H1 (cell line): ENCODE data around the gene ZNF100. TPM values are rescaled to one million over a fixed set of nuclear protein-coding genes. Genes with fewer than 3 reads are reported as not detected.
A peak's percentile ranks its signal among the peaks of the same experiment; 100 is the strongest.

ENCODE experiments used
- CTBP2 ChIP-seq: IDR thresholded peaks from 2 replicates; pipeline ENCODE4 v1.7.0; 2011; ENCODE audit warnings: borderline replicate concordance, mild to moderate bottlenecking, moderate library complexity, mixed read lengths, low read length; ENCODE audit not compliant: insufficient read depth, insufficient read length
- EZH2 ChIP-seq: fragments of 200-600 bp; sonication (generic); IDR thresholded peaks from 2 replicates; pipeline ENCODE4 v1.7.1; 2012; ENCODE audit warnings: low read depth, mild to moderate bottlenecking, moderate library complexity, low read length, inconsistent platforms; ENCODE audit not compliant: severe bottlenecking
- NANOG ChIP-seq: IDR thresholded peaks from 2 replicates; pipeline ENCODE4 v1.6.1; 2011; ENCODE audit warnings: low read length, low read depth, mild to moderate bottlenecking, inconsistent platforms; ENCODE audit not compliant: insufficient read depth, poor library complexity, severe bottlenecking
- NRF1 ChIP-seq: IDR thresholded peaks from 2 replicates; pipeline ENCODE4 v1.6.1; 2011; ENCODE audit warnings: mild to moderate bottlenecking, low read depth, low read length, improper control_type of control experiment
- POLR2AphosphoS5 ChIP-seq: IDR thresholded peaks from 2 replicates; pipeline ENCODE4 v1.6.1; 2011; ENCODE audit warnings: low read depth, low read length
- POU5F1 ChIP-seq: IDR thresholded peaks from 2 replicates; pipeline ENCODE4 v1.6.1; 2011; ENCODE audit warnings: low read depth, mild to moderate bottlenecking, low read length, moderate library complexity
- SP2 ChIP-seq: IDR thresholded peaks from 2 replicates; pipeline ENCODE4 v1.6.1; 2012; ENCODE audit warnings: mild to moderate bottlenecking, low read length, inconsistent platforms
- SUZ12 ChIP-seq: fragments of 200-600 bp; sonication (generic); IDR thresholded peaks from 2 replicates; pipeline ENCODE4 v1.6.1; 2012; ENCODE audit warnings: mild to moderate bottlenecking, inconsistent platforms, low read length, moderate library complexity, mixed read lengths
- TAF1 ChIP-seq: IDR thresholded peaks from 2 replicates; pipeline ENCODE4 v1.6.1; 2011; ENCODE audit warnings: mild to moderate bottlenecking, low read depth, low read length
- TCF12 ChIP-seq: IDR thresholded peaks from 2 replicates; pipeline ENCODE4 v1.6.1; 2011; ENCODE audit warnings: low read depth, mild to moderate bottlenecking, low read length
- polyA plus RNA-seq, 7 experiments: library from polyadenylated mRNA; depleted of rRNA in 3 of 7; stranded (reverse) in 5 of 7; unstranded in 2 of 7; fragments of >200 nt in 5 of 7; fragments of 200-250 nt in 2 of 7; gene quantifications; 1 replicate in 5 of 7; 2 replicates in 1 of 7; 4 replicates in 1 of 7; pipeline versions ENCODE4 v1.2.1 to v1.2.3, GENCODE V29; 2011 to 2013; ENCODE audit warnings: missing spikeins in 2 of 7, mixed read lengths in 2 of 7
- total RNA-seq: library from RNA; stranded (reverse); fragmentation: NEBNext Ultra II Directional; extraction: Animal tissue kit (Norgen Biotek cat#: 25700); gene quantifications from 2 replicates; pipeline ENCODE4 v1.2.1, GENCODE V29; 2021
- TF ChIP-seq, protein P1 (sequence below): IDR thresholded peaks from 2 replicates; pipeline ENCODE4 v1.6.1; 2012; ENCODE audit warnings: low read length, inconsistent platforms
- TF ChIP-seq, protein P2 (sequence below), 3 experiments: IDR thresholded peaks; 1 replicate in 2 of 3; 2 replicates in 1 of 3; pipeline versions ENCODE4 v1.5.1 to v1.6.1; 2011; ENCODE audit warnings: low read length in 3 of 3, mild to moderate bottlenecking in 3 of 3, inconsistent platforms in 2 of 3, low read depth in 1 of 3, moderate library complexity in 1 of 3; ENCODE audit not compliant: insufficient read depth in 1 of 3; ENCODE audit errors: control extremely low read depth in 1 of 3

The ZNF100 gene
- total and polyA plus RNA-seq, 2 of the 8 experiments (the other 6 are each of a cell fraction or from before 2014, with no cell fraction given): 4.9 to 30.8 TPM

- TF ChIP-seq TAF1 (no peak), POLR2AphosphoS5 (no peak), TCF12 (no peak), CTBP2 (no peak), POU5F1 (peak; percentile 75; the same call in 1 of the 2 replicates), NANOG (peak; percentile 75), EZH2 (no peak), SP2 (no peak), SUZ12 (no peak), NRF1 (no peak)
- TF ChIP-seq, protein P1, sequence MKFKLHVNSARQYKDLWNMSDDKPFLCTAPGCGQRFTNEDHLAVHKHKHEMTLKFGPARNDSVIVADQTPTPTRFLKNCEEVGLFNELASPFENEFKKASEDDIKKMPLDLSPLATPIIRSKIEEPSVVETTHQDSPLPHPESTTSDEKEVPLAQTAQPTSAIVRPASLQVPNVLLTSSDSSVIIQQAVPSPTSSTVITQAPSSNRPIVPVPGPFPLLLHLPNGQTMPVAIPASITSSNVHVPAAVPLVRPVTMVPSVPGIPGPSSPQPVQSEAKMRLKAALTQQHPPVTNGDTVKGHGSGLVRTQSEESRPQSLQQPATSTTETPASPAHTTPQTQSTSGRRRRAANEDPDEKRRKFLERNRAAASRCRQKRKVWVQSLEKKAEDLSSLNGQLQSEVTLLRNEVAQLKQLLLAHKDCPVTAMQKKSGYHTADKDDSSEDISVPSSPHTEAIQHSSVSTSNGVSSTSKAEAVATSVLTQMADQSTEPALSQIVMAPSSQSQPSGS: no peak
- TF ChIP-seq, protein P2, sequence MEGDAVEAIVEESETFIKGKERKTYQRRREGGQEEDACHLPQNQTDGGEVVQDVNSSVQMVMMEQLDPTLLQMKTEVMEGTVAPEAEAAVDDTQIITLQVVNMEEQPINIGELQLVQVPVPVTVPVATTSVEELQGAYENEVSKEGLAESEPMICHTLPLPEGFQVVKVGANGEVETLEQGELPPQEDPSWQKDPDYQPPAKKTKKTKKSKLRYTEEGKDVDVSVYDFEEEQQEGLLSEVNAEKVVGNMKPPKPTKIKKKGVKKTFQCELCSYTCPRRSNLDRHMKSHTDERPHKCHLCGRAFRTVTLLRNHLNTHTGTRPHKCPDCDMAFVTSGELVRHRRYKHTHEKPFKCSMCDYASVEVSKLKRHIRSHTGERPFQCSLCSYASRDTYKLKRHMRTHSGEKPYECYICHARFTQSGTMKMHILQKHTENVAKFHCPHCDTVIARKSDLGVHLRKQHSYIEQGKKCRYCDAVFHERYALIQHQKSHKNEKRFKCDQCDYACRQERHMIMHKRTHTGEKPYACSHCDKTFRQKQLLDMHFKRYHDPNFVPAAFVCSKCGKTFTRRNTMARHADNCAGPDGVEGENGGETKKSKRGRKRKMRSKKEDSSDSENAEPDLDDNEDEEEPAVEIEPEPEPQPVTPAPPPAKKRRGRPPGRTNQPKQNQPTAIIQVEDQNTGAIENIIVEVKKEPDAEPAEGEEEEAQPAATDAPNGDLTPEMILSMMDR (IDR thresholded peaks at IDR 0.05; ENCODE audit: control extremely low read depth in 1 of 3, insufficient read depth in 1 of 3, low read depth in 1 of 3, low read length in 3 of 3): no peak
These were observed 63.1 kb downstream of the ZNF100 start (continued) for GRCh38 chr19:21704320-21704719.
